Mononuclear cell (primary cell): Measurements from ENCODE around the gene PHLPP1. TPM values are rescaled to one million over a fixed set of nuclear protein-coding genes. Genes with fewer than 3 reads are reported as not detected.

Source experiments
- H3K27me3 ChIP-seq: 2 replicates; pipeline ENCODE4 v1.6.0; 2011; ENCODE audit warnings: low read length, control low read depth; ENCODE audit not compliant: insufficient read depth
- H3K4me1 ChIP-seq: 2 replicates; pipeline ENCODE4 v1.5.1; 2011; ENCODE audit warnings: mild to moderate bottlenecking, low read length, control low read depth; ENCODE audit not compliant: insufficient read depth
- H3K4me3 ChIP-seq: 2 replicates; pipeline ENCODE4 v1.5.1; 2011; ENCODE audit warnings: mild to moderate bottlenecking, low read length, moderate library complexity
- H3K9me3 ChIP-seq: 2 replicates; pipeline ENCODE4 v1.5.1; 2011; ENCODE audit warnings: low read depth, mild to moderate bottlenecking, control low read depth, low read length
- total RNA-seq: library from RNA; depleted of rRNA; stranded (reverse); fragments of >200 nt; gene quantifications from one replicate; pipeline ENCODE4 v1.2.3, GENCODE V29; 2012

PHLPP1 gene
- total RNA-seq, 1 donor, result 9.1 TPM

- Histone ChIP-seq H3K9me3 (no peaks in the 10 kb centered on the region), H3K27me3 (no peaks in the 10 kb centered on the region), H3K4me3 (no peak overlapping the region)
Observed at GRCh38 chr18:62847081-62847480, 131.7 kb downstream of the PHLPP1 start.

GRCh38 chr18:62848946-62849345, 133.6 kb downstream of the PHLPP1 start:
- H3K9me3 ChIP-seq, result no peaks in the 10 kb centered on the region
- no peak overlapping the region for H3K4me3 ChIP-seq
- no peaks in the 10 kb centered on the region for H3K4me1 ChIP-seq
- H3K27me3 ChIP-seq, result no peaks in the 10 kb centered on the region

More at GRCh38 chr18:62847081-62847480, 131.7 kb downstream of the PHLPP1 start:
- H3K4me1 ChIP-seq, result no peaks in the 10 kb centered on the region

GRCh38 chr18:62850619-62851306, 135.4 kb downstream of the PHLPP1 start:
- Histone ChIP-seq H3K4me3 (no peak overlapping the region), H3K27me3 (no peaks in the 10 kb centered on the region), H3K4me1 (no peaks in the 10 kb centered on the region), H3K9me3 (no peaks in the 10 kb centered on the region)

GRCh38 chr18:62852851-62853250, 137.5 kb downstream of the PHLPP1 start:
- H3K27me3 ChIP-seq, result no peaks in the 10 kb centered on the region
- no peaks in the 10 kb centered on the region for H3K9me3 ChIP-seq
- no peaks in the 10 kb centered on the region for H3K4me1 ChIP-seq
- no peak overlapping the region for H3K4me3 ChIP-seq

- Histone ChIP-seq H3K4me3 (no peak overlapping the region), H3K4me1 (no peaks in the 10 kb centered on the region), H3K9me3 (no peaks in the 10 kb centered on the region), H3K27me3 (no peaks in the 10 kb centered on the region)
Observed at GRCh38 chr18:62856294-62856693, 141.0 kb downstream of the PHLPP1 start.

- no peak overlapping the region for H3K4me3 ChIP-seq
- no peaks in the 10 kb centered on the region for H3K27me3 ChIP-seq
- H3K4me1 ChIP-seq, result no peaks in the 10 kb centered on the region
- H3K9me3 ChIP-seq, result no peaks in the 10 kb centered on the region
Observed at GRCh38 chr18:62857263-62857976, 142.1 kb downstream of the PHLPP1 start.

GRCh38 chr18:62860062-62860461, 144.7 kb downstream of the PHLPP1 start:
- Histone ChIP-seq H3K4me1 (no peaks in the 10 kb centered on the region), H3K9me3 (no peaks in the 10 kb centered on the region), H3K27me3 (no peaks in the 10 kb centered on the region), H3K4me3 (no peak overlapping the region)

GRCh38 chr18:62862466-62862865, 147.1 kb downstream of the PHLPP1 start:
- Histone ChIP-seq H3K4me1 (no peaks in the 10 kb centered on the region), H3K27me3 (no peaks in the 10 kb centered on the region), H3K9me3 (no peaks in the 10 kb centered on the region), H3K4me3 (no peak overlapping the region)

GRCh38 chr18:62863579-62864001, 148.2 kb downstream of the PHLPP1 start:
- H3K27me3 ChIP-seq, result no peaks in the 10 kb centered on the region
- H3K4me1 ChIP-seq, result no peaks in the 10 kb centered on the region
- no peaks in the 10 kb centered on the region for H3K9me3 ChIP-seq
- H3K4me3 ChIP-seq, result no peak overlapping the region

GRCh38 chr18:62865498-62865897, 150.2 kb downstream of the PHLPP1 start:
- Histone ChIP-seq H3K9me3 (no peaks in the 10 kb centered on the region), H3K27me3 (no peaks in the 10 kb centered on the region), H3K4me3 (no peak overlapping the region), H3K4me1 (peaks cover 8% of the 10 kb centered on the region)

GRCh38 chr18:62867534-62867933, 152.2 kb downstream of the PHLPP1 start:
- peaks cover 8% of the 10 kb centered on the region for H3K4me1 ChIP-seq
- no peaks in the 10 kb centered on the region for H3K27me3 ChIP-seq

GRCh38 chr18:62868645-62869044, 153.3 kb downstream of the PHLPP1 start:
- Histone ChIP-seq H3K27me3 (no peaks in the 10 kb centered on the region), H3K4me3 (no peak overlapping the region), H3K9me3 (no peaks in the 10 kb centered on the region), H3K4me1 (peaks cover 8% of the 10 kb centered on the region)

More at GRCh38 chr18:62867534-62867933, 152.2 kb downstream of the PHLPP1 start:
- no peak overlapping the region for H3K4me3 ChIP-seq
- no peaks in the 10 kb centered on the region for H3K9me3 ChIP-seq

GRCh38 chr18:62870643-62871042, 155.3 kb downstream of the PHLPP1 start:
- Histone ChIP-seq H3K4me3 (no peak overlapping the region), H3K4me1 (peaks cover 8% of the 10 kb centered on the region), H3K27me3 (no peaks in the 10 kb centered on the region)

GRCh38 chr18:62875323-62875722, 160.0 kb downstream of the PHLPP1 start:
- Histone ChIP-seq H3K4me1 (no peaks in the 10 kb centered on the region), H3K4me3 (no peak overlapping the region)

More at GRCh38 chr18:62870643-62871042, 155.3 kb downstream of the PHLPP1 start:
- no peaks in the 10 kb centered on the region for H3K9me3 ChIP-seq

GRCh38 chr18:62876111-62876510, 160.8 kb downstream of the PHLPP1 start:
- no peak overlapping the region for H3K4me3 ChIP-seq
- no peaks in the 10 kb centered on the region for H3K27me3 ChIP-seq
- no peaks in the 10 kb centered on the region for H3K9me3 ChIP-seq
- H3K4me1 ChIP-seq, result no peaks in the 10 kb centered on the region

More at GRCh38 chr18:62875323-62875722, 160.0 kb downstream of the PHLPP1 start:
- Histone ChIP-seq H3K9me3 (no peaks in the 10 kb centered on the region), H3K27me3 (no peaks in the 10 kb centered on the region)
